MCF 10A (cell line): ENCODE data around the gene PRKG1. TPM values are rescaled to one million over a fixed set of nuclear protein-coding genes. Genes with fewer than 3 reads are reported as not detected.

ENCODE experiments used
- BruUV-seq: library from RNA; stranded (reverse); fragments of 400-500 nt; replicated peaks from 2 replicates; lab custom pipeline; 2021; lab: Mats Ljungman, UMichigan
- CTCF ChIA-PET: fragments of 300-600 bp; sonication (Branson Sonifier 250); formaldehyde crosslinking; extraction: SDS; loops from one replicate; lab custom pipeline; 2021; ENCODE audit warnings: antibody characterized with exemption, inconsistent platforms; lab: Yijun Ruan, JAX
- POLR2A ChIA-PET: fragments of 300-600, 350-650 bp; sonication (Branson Sonifier 250); formaldehyde crosslinking; extraction: SDS; loops from one replicate; lab custom pipeline; 2020; ENCODE audit warnings: antibody characterized with exemption, inconsistent platforms; lab: Yijun Ruan, JAX
- DNase-seq: peaks from one replicate; pipeline ENCODE4 v3.0.0-alpha.2; 2018; ENCODE audit not compliant: unreplicated experiment
- H3K27ac Mint-ChIP-seq: one replicate; pipeline ENCODE4 v1.8.0; 2022; ENCODE audit warnings: mild to moderate bottlenecking, low read depth, mixed read lengths; ENCODE audit not compliant: unreplicated experiment
- H3K27me3 Mint-ChIP-seq: one replicate; pipeline ENCODE4 v1.8.0; 2022; ENCODE audit warnings: mixed read lengths; ENCODE audit not compliant: insufficient read depth, unreplicated experiment
- H3K36me3 Mint-ChIP-seq: one replicate; pipeline ENCODE4 v1.8.0; 2022; ENCODE audit warnings: mild to moderate bottlenecking, moderate library complexity, mixed read lengths; ENCODE audit not compliant: insufficient read depth, unreplicated experiment
- H3K4me1 Mint-ChIP-seq: one replicate; pipeline ENCODE4 v1.8.0; 2022; ENCODE audit warnings: mixed read lengths; ENCODE audit not compliant: insufficient read depth, unreplicated experiment
- H3K4me3 Mint-ChIP-seq: one replicate; pipeline ENCODE4 v1.8.0; 2022; ENCODE audit warnings: mild to moderate bottlenecking, moderate library complexity, mixed read lengths; ENCODE audit not compliant: unreplicated experiment
- H3K9me3 Mint-ChIP-seq: one replicate; pipeline ENCODE4 v1.8.0; 2022; ENCODE audit warnings: mixed read lengths; ENCODE audit not compliant: unreplicated experiment
- CTCF ChIP-seq: fragments of 200-600 bp; IDR thresholded peaks from one replicate; pipeline ENCODE4 v1.8.0; 2022; ENCODE audit warnings: antibody characterized with exemption, mild to moderate bottlenecking; ENCODE audit not compliant: unreplicated experiment
- intact Hi-C: fragments of 100-400 bp; cut with micrococcal nuclease; formaldehyde crosslinking; loops from 2 replicates; pipeline ENCODE4 v1.14.1; 2022
- total RNA-seq: library from RNA; stranded (reverse); gene quantifications from 2 replicates; pipeline ENCODE4 v1.2.3, GENCODE V29; 2022

The PRKG1 gene
- total RNA-seq, 1 experiment from 2014 or later = 0.09 TPM

- POLR2A ChIA-PET = no interaction called here
- no TSS peak for BruUV-seq
- intact Hi-C loops = no loop called here
- CTCF ChIA-PET = interaction anchor here (0.7 to 1.0 kb wide), 2 partner anchors 64 to 249 kb away, joined by 3 read pairs; no protein-coding TSS in a partner anchor
- H3K36me3 Mint-ChIP-seq = no peaks in the 10 kb centered on the region
- no peak overlapping the region for H3K4me3 Mint-ChIP-seq
- peaks cover 12% of the 10 kb centered on the region for H3K4me1 Mint-ChIP-seq
- no peak for DNase-seq
- H3K9me3 Mint-ChIP-seq = no peaks in the 10 kb centered on the region
- peaks cover 14% of the 10 kb centered on the region for H3K27me3 Mint-ChIP-seq
- H3K27ac Mint-ChIP-seq = no peak overlapping the region
- no peak for TF ChIP-seq CTCF
Observed at GRCh38 chr10:51897560-51897959, 823.3 kb downstream of the PRKG1 start.

GRCh38 chr10:51900180-51900579, 825.9 kb downstream of the PRKG1 start:
- Mint-ChIP-seq H3K36me3 (no peaks in the 10 kb centered on the region), H3K27ac (no peak overlapping the region), H3K9me3 (no peaks in the 10 kb centered on the region), H3K4me3 (no peak overlapping the region), H3K27me3 (peaks cover 14% of the 10 kb centered on the region), H3K4me1 (peaks cover 7% of the 10 kb centered on the region)
- ChIA-PET CTCF (interaction anchor here (0.7 kb wide), 1 partner anchor 205 kb away, joined by 3 read pairs; no protein-coding TSS in a partner anchor), POLR2A (no interaction called here)
- intact Hi-C loops = loop anchor here (2.0 kb wide), 1 partner anchor 31 kb away; no protein-coding TSS in a partner anchor
- no TSS peak for BruUV-seq
- no peak for DNase-seq
- no peak for TF ChIP-seq CTCF

GRCh38 chr10:51903675-51904074, 829.4 kb downstream of the PRKG1 start:
- H3K27ac Mint-ChIP-seq = no peak overlapping the region
- no peaks in the 10 kb centered on the region for H3K4me1 Mint-ChIP-seq
- H3K9me3 Mint-ChIP-seq = no peaks in the 10 kb centered on the region
- intact Hi-C loops = no loop called here
- ChIA-PET POLR2A (no interaction called here), CTCF (no interaction called here)
- H3K27me3 Mint-ChIP-seq = peaks cover 23% of the 10 kb centered on the region
- no peak for TF ChIP-seq CTCF
- no TSS peak for BruUV-seq
- DNase-seq = no peak
- H3K4me3 Mint-ChIP-seq = no peak overlapping the region
- H3K36me3 Mint-ChIP-seq = no peaks in the 10 kb centered on the region

GRCh38 chr10:51905032-51905431, 830.7 kb downstream of the PRKG1 start:
- no peaks in the 10 kb centered on the region for H3K9me3 Mint-ChIP-seq
- BruUV-seq = no TSS peak
- ChIA-PET POLR2A (no interaction called here), CTCF (no interaction called here)
- H3K27ac Mint-ChIP-seq = no peak overlapping the region
- H3K36me3 Mint-ChIP-seq = no peaks in the 10 kb centered on the region
- DNase-seq = no peak
- H3K4me1 Mint-ChIP-seq = no peaks in the 10 kb centered on the region
- intact Hi-C loops = no loop called here
- peaks cover 36% of the 10 kb centered on the region for H3K27me3 Mint-ChIP-seq
- TF ChIP-seq CTCF = no peak
- no peak overlapping the region for H3K4me3 Mint-ChIP-seq
